Activated T-cell treated with anti-CD3 and anti-CD28 coated beads for 48 hours (primary cell): ENCODE data around the gene NAIF1.
"Not testable (repeated sequence)": the region's sequence is repeated elsewhere in the genome, so short reads cannot be mapped to it uniquely, and the experiment has no call there.

Experiments used
- DNase-seq: peaks from one replicate; pipeline ENCODE4 v3.0.0-alpha.2; 2020; ENCODE audit warnings: low read depth

The NAIF1 gene

DNA sequence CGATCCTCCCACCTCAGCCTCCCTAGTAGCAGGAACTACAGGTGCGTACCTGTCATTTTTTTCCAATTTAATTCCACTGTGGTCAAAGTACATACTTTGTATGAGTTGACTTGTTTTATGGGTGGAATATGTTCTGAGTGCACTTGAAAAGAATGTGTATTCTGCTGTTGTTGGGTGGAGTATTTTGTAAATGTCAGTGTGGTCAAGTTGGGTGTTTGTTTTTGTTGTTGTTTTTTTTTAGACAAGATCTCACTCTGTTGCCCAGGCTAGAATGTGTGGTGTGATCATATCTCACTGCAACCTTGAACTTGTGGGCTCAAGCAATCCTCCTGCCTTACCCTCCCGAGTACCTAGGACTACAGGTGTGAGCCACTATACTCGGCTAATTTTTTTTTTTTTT is 18.8 kb upstream of the NAIF1 start:
- no peak for DNase-seq

DNA sequence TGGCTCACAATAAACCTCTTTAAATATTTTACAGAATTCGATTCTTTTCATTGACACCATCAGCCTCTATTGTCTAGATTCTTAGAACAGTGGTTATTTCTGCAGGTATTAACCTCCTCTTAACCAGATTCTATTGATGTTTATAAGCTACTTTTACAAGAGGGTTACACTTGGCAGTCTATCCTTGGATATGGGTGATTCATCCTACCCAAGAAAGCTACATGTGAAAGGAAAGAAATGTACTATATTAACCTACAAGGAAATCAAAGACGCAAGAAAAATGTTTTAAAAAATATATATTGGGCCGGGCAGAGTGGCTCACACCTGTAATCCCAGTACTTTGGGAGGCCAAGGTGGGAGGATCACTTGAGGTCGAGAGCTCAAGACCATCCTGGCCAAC is 17.6 kb upstream of the NAIF1 start:
- DNase-seq: no peak

DNA sequence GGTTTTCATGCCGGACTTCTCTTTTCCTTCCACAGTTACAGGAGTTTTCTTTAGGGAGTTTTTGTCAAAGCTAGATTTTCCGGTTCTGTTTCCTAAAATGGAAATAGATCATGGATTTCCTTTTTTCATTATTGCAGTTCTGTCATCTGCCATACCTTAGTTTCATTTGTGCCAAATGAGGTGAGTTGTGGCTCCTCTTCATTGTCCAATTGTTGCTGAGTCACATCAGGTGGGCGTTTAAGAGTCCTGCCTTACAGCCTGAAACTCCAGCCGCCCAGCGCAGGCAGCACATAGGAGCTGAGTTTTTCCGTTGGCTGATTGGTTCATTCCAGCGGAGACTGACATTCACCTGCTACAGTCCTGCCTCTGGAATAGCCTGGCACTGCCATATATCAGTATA is 15.0 kb upstream of the NAIF1 start:
- DNase-seq: no peak

DNA sequence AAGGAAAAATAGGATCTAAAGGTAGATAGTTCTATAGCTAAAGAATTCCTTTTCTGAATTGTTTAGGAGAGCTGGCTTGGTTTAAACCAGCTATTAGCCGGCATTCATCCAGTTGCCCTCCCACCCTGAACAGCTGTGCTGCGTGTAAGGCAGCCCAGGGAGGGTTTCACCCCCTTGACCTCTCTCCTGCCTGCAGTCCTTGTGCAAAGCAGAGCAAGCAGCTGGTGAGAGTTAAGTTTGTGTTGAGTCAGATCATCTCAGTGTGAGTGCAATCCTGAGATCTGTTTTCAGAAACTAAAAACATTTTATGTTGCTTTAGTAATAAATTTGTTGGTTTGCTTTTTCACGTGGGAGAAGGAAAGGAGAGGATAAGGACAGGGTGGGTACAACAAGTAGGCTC is 13.9 kb upstream of the NAIF1 start:
- DNase-seq: no peak

DNA sequence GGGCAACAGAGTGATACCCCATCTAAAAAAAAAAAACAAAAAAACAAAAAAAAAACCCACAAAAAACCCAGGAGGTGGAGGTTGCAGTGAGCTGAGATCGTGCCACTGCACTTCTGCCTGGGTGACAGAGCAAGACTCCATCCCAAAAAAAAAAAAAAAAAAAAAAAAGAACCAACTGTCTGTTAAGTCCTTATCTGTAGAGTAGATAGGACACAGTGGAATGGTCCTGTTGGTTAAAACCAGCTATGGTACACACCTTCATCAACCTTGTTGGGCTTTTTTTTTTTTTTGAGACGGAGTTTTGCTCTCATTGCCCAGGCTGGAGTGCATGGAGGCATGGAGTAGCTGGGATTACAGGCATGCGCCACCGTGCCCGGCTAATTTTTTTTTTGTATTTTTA is 13.1 kb upstream of the NAIF1 start:
- no peak for DNase-seq

DNA sequence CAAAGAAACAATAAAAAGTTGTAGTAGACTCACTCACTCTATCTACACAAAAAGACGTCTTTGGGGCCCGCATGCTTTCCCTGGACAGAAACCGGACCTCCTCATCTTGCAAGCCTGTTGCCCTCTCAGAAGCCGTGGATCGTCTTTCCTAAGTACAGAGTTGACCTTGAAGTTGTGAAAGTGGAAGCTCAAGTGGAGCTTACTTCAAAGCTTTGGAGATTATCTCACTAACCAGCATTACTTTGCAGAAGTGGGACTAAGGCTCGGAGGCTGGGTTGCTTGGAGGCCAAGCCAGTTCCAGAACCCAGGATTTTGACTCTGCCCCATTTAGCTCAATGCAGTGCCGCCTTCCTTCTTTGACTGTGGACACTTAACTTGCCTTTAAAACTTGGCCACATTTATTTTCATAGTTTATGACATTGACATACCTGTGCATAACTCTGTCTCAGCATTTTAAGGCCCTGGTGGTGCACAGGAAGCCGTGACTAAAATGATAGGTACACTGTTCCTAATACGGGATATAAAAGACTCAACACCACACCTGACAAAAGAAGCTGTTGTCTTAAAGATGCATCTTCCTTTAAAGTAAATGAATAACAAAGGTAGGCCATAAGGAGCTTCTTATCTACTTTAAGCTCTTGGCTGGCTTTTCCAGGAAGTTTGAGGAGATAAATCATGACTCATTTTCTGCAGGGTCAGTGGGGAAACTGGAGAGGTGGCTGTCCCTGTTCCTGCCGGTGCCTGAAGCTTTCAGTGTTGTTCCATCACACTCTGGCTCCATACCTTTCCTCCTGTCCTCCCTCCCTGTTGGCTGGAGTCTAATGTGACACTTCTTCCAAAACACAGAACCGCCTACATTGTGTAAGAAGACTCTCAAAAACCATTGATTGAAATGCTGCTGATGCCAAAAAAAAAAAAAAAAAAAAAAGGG is 11.6 kb upstream of the NAIF1 start:
- DNase-seq: no peak

DNA sequence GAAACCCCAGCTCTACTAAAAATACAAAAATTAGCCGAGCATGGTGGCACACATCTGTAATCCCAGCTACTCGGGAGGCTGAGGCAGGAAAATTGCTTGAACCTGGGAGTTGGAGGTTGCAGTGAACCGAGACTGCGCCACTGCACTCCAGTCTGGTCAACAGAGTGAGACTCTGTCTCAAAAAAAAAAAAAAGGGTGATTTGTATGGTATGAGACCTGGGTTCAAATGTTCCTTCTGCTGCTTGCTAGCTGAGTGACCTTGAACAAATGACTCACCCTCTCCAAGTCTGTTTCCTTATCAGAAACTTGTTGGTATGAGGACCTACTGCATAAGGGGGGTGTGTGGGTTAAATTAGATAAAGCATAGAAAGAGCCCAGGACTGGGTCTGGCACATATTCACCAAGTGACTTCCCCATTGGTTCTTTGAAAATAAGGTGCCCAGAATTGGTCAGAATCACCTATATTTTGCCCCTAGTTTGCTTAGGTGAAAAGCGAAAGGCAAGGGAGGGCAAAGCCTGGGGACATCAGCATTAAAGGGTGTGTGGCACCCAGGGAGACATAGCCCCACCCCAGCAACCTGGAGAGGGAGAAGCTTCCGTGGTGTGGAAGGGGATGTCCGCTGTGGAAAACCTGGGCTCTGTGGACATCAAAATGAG is 10.9 kb upstream of the NAIF1 start:
- DNase-seq: no peak

DNA sequence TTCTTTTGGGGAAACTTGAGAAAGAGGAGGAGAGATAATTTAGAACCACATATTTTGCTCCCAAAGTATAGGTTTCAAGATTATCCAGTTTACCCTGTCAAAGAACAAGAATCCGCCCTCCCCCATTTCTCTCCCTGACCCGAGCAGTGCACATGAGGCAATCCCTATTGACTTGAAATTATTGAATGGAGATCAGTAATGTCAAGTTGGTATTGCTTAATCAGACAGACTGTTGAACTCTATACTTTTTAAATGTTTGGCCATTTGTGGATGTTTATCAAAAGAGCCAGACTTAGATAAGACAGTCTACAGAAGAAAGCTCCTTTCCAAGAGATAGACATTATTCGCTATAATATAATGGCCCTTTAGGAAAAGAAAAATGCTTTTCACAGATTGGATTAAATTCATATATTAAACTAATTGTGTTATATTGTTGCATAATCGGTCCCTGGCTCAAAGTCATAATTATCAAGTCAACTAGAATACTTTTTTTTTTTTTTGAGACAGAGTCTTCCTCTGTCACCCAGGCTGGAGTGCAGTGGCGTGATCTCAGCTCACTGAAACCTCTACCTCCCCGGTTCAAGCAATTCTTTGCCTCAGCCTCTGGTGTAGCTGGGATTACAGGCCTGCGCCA is 6.2 kb upstream of the NAIF1 start:
- no peak for DNase-seq

DNA sequence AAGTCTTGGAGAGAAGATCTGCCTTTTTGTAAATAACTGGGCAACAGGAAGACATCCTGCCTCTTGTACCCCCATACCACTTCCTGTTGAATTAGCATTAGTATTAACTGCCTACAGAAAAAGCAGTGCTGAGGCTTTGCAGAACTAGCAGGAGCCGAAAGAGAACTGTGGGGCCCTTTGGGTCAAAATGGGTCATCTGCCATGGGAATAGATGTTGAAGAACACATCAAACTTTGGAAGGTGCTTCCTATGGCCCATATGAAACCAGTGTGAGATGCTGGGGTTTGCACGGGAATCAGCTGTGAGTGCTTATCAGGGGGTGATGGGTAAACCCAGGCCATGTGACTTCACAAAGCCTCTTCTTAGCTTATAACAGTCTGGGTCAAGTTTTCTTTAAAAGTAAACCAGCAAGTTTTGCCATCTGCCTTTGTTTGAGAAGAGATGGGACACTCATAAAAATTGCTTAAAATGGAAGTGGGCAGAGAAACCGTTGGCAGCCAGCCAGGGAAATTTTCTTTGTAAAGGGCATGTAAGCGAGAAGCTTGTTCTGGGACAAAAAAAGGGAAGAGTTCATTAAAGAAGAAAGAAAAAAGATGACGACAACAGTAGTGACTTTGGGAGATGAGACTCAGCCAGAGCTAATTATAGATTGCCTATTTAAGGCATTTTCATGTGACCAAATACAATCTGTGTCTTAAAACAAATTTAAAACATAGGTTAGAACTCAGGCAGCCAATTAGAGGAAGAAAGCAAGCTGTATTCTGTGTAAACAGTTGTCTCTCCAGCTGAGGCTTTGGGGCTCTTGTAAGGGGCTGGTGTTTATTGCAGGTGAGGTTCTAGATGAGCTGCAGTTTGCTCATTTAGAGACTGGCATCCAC is 5.3 kb upstream of the NAIF1 start:
- DNase-seq: no peak

DNA sequence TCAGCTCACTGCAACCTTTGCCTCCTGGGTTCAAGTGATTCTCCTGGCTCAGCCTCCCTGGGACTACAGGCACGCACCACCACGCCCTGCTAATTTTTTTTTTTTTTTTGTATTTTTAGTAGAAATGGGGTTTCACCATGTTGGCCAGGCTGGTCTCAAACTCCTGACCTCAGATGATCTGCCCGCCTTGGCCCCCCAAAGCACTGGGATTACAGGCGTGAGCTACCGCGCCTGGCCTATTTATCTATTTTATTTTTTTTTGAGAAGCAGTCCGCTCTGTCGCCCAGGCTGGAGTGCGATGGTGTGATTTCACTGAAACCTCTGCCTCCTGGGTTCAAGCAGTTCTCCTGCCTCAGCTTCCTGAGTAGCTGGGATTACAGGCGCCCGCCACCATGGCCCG is 4.4 kb upstream of the NAIF1 start:
- DNase-seq: not testable (repeated sequence)

DNA sequence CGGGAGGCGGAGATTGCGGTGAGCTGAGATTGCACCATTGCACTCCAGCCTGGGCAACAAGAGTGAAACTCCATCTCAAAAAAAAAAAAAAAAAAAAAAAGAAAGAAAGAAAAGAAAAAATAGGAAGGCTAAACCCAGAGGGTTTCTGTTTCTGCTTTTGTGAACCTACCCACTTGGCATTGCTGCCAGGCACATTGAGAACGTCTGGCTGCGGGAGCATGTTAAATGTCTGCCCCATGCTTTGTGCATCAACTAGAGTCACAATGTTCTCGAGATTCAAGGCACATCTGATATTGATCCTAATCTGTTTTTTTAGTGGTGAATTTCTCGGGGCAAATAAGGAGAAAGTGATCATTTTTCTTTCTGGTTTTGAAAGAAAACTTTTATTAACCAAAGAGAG is 3.8 kb upstream of the NAIF1 start:
- no peak for DNase-seq

DNA sequence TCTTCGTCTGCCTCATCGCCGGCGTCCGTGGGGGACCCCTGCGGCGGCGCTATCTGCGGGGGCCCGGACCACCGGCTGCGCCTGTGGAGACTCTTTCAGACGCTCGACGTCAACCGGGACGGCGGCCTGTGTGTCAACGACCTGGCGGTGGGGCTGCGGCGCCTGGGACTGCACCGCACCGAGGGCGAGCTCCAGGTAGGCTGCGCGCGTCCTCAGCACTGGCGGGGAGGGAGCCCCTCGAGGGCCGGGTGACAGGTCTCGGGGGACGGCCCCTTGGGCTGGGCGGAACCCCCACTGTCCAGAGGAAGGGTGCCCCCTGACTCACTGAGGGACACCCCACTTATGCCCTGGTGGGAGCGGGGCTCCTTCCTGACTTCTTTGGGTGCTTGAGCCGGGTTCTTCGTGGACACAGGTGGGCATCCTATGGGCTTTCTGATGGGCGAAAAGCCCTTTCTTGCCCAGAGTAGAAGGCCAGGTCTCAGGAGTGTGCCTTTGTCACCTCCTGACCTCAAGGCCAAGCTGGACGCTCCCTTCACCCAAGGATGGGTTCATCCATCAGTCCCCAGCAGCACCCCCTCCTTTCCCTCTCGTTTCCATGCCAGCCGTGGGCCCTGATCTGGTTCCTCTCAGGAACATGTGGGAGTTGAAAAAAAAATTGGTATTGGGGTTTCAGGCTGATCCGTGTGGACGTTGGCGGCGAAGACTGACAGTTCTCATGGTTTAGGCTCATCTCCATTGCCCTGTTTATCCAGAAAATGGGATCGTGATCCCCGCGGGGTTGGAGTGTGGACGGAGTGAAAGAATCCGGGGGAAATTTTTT is 1.5 kb upstream of the NAIF1 start:
- no peak for DNase-seq

DNA sequence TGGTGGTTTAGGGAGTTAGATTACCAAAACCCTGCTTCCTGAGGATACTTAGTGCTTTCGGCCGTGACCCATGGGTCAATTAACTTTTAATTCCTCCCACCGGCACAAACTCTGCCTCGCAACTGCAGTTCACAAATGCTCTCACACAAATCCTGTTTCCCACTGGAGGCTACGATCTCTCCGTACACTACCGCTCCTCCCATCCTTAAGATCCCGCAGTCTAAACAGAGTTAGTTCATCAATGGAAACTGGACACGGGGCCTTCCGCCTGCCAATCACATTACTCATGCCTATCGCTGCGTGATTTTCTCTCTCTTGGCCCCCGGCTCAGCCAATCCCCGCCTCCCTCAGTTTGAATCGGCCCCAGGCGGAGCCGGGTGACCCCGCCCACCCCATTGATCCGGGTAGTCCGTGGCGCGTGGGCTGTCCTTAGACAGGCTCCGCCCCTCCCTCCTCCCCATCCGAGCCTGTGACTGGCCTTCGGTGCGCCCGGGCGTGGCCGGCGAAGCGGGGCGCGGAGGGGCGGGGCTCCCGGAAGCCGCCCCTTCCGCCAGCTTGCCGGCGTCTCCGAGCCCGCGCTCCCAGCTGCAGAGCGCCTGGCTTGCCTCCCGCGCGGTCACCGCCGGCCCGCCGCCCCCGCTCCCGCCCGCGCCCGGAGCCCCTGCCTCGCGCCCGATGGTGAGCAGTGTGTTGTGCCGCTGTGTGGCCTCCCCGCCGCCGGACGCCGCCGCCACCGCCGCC is 695 bp upstream of the NAIF1 start, which contains the start of gene SLC25A25:
TSS of gene SLC25A25 (plus strand) at position 588 of the 741 bp plus-strand sequence. CDS start at position 676, 88 bp downstream.
- peak; percentile 100 for DNase-seq

DNA sequence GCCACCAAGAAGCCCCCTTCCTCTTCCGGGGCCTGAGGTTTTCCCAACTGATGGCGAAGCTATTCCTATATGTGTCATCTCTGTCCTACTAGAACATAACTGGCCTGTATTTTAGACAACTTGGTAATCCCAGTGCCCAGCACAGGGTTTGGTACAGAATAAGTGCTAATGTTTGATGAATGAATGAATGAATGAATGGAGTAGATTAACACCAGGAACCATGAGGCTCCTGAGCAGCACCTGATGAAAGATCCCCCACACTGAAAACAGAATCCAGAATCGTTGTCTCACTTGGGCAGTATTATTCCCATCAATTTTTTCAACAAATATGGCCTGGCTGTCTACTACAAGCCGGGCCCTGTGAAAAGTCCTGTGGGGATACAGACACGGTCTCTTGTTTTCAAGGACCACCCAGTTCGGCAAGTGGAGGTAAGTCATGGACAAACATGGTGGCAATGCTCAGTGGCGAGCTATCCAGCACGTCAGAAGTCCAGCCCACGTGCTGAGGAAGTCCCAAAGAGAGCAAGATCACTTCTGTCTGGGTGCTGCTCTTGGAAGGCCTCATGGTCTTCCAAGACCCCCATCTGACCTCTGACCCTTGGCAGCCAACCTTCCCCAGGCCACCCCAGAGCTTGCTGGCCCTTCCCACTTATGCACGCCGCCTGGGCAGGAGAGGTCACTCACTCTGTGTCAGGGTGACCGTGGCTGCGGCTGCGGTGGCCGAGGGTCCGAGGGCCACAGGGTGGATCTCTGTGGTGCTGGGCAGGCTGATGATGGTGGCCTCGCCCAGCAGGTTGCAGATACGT is 1.0 kb downstream of the NAIF1 start:
- no peak for DNase-seq

DNA sequence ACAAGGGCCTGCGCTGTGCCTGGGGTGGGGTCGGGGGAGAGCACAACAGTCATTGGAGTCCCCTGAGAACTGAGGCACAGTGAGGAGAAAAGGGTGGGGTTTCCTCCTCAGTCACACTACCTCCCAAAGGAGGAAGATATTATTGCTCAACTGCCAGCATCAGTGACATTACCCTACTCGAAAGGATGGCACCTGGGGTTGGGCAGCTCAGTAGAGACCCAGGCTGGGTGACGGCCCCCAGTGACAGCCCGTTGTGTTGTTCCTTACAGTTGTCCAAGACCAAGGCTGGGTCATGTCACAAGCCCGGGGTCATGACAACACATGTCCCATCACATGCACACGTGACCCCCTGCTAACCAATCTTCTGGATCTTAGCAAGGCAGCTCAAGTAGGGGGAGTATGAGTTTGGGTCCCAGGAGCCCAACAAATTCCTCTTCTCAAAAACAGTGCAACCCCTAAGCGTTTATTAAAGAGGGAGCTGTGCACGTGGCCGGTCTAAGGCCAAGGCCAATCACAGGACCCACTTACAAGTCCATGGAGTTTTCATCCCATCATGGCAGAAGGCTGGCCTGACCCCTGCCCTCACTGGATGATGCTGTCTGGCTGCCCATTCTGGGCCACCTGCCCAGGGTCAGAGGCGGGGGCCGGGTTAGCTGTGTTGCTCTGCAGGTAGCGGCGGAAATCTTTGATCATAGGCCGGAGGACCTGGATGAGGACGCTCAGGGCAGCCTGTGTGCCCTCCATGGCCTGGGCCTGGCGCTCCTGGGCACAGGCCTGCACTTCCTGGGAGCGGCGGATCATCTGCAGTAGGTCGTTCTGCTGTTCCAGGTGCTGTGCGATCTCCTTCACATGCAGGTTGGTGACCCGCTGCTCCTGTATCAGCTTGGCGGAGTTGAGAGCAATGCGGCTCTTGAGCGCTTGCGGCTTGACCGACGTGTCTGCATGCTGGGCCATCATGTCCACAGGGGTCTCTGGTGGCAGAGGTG is 4.0 kb downstream of the NAIF1 start:
- no peak for DNase-seq

DNA sequence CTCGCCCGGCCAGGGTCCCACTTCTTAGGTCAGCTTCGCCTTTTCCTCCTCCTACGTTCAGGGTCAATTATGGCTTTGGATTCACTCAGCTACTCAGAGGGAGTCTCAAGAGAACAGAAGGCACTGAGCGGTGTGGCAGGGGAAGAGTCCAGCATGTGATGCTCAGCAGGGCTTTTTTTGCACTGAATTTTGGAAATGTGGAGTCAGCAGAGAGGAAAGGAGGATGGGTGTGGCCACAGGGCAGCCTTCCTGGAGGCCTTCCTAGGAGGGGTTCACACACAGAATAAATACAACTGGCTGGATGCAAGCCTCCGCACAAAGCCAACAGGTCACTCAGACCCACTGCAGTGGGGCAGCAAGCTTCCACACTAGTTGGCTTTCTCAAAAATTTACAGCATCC is 4.8 kb downstream of the NAIF1 start:
- no peak for DNase-seq

DNA sequence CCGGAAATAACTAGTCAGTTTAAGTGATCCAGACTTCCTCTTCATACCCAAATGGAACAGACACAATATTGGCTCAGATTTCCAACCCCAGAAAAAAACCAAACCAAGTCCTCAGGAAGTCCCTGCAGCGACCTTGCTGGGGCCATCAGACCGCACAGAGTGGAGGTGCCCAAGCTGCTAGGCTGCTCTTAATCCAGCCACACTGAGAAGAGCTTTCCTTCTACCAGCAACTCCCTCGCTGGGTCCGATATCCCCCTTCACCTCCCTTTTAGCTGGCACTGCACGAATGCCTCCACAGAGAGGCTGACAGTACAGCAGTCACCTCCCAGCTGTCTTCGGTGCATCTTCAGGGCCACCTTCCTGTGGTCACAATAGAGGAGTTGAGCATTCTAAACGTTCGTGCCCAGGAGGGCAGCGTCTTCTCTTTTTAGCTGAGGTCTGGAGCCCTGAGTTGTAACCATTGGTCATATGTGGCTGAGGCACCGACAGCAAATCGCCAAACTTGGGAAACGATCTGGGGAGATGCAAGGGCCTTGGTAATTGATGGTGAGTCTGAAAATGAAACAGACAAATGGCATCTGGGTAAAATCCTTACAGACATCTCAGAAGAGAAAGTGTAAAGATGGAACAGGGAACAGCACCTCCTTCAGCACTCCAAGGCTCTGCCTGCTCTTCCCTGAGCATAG is 5.7 kb downstream of the NAIF1 start:
- no peak for DNase-seq
